ENCODE results near the gene EI24.
"Not testable (repeated sequence)": the region's sequence is repeated elsewhere in the genome, so short reads cannot be mapped to it uniquely, and the experiment has no call there.

Gene EI24

GRCh38 chr11:125568970-125569914 is at the start of gene EI24:
Gene EI24, plus strand, starts transcription at chr11:125569477. Its CDS starts 3,051 bp downstream, at chr11:125572528.
- DNase-seq = peak; percentile 43

- no peak for DNase-seq
Measured at GRCh38 chr11:125519860-125520834, 49.1 kb upstream of the EI24 start.

- DNase-seq = no peak
Measured at GRCh38 chr11:125525303-125525702, 44.0 kb upstream of the EI24 start.

GRCh38 chr11:125532668-125533067 is 36.6 kb upstream of the EI24 start:
- DNase-seq = no peak

GRCh38 chr11:125535585-125535984 is 33.7 kb upstream of the EI24 start:
- no peak for DNase-seq

GRCh38 chr11:125536834-125537233 is 32.4 kb upstream of the EI24 start:
- not testable (repeated sequence) for DNase-seq

- no peak for DNase-seq
Measured at GRCh38 chr11:125542709-125543108, 26.6 kb upstream of the EI24 start.

- no peak for DNase-seq
Measured at GRCh38 chr11:125550780-125551179, 18.5 kb upstream of the EI24 start.

- no peak for DNase-seq
Measured at GRCh38 chr11:125551835-125552342, 17.4 kb upstream of the EI24 start.

GRCh38 chr11:125552927-125553326 is 16.4 kb upstream of the EI24 start:
- no peak for DNase-seq

- no peak for DNase-seq
Measured at GRCh38 chr11:125553357-125553756, 15.9 kb upstream of the EI24 start.

GRCh38 chr11:125554038-125554437 is 15.2 kb upstream of the EI24 start:
- no peak for DNase-seq

- DNase-seq = no peak
Measured at GRCh38 chr11:125559888-125560287, 9.4 kb upstream of the EI24 start.

- DNase-seq = no peak
Measured at GRCh38 chr11:125561924-125562323, 7.4 kb upstream of the EI24 start.

GRCh38 chr11:125562430-125562829 is 6.8 kb upstream of the EI24 start:
- DNase-seq = no peak

GRCh38 chr11:125564357-125564756 is 4.9 kb upstream of the EI24 start:
- no peak for DNase-seq

- DNase-seq = no peak
Measured at GRCh38 chr11:125566235-125566634, 3.0 kb upstream of the EI24 start.

- DNase-seq = no peak
Measured at GRCh38 chr11:125569915-125570621, 791 bp downstream of the EI24 start.

GRCh38 chr11:125570952-125571351 is 1.7 kb downstream of the EI24 start:
- no peak for DNase-seq

- no peak for DNase-seq
Measured at GRCh38 chr11:125572916-125573315, 3.6 kb downstream of the EI24 start.

GRCh38 chr11:125577181-125577580 is 7.9 kb downstream of the EI24 start:
- not testable (repeated sequence) for DNase-seq

GRCh38 chr11:125578783-125579182 is 9.5 kb downstream of the EI24 start:
- no peak for DNase-seq

GRCh38 chr11:125579811-125580210 is 10.5 kb downstream of the EI24 start:
- no peak for DNase-seq
